Smooth muscle cell (in vitro differentiated cells): ENCODE measurements around the gene ZNF84. TPM values are rescaled to one million over a fixed set of nuclear protein-coding genes. Genes with fewer than 3 reads are reported as not detected.

Source experiments
- DNase-seq: peaks from one replicate; lab custom pipeline; 2025; ENCODE audit not compliant: unreplicated experiment; lab: John Stamatoyannopoulos, UW
- H2AFZ ChIP-seq: fragments of 200-600 bp; sonication (generic); 2 replicates; pipeline ENCODE4 v1.6.0; 2016; ENCODE audit warnings: antibody characterized with exemption, low read depth, mild to moderate bottlenecking
- H3F3A ChIP-seq: fragments of 200-600 bp; sonication (generic); 2 replicates; pipeline ENCODE4 v1.6.0; 2017; ENCODE audit warnings: antibody characterized with exemption, low read depth
- H3K27ac ChIP-seq: fragments of 200-600 bp; sonication (generic); 2 replicates; pipeline ENCODE4 v1.5.1; 2016; ENCODE audit warnings: low read depth, mild to moderate bottlenecking
- H3K27me3 ChIP-seq: fragments of 200-600 bp; sonication (generic); 2 replicates; pipeline ENCODE4 v1.6.1; 2016; ENCODE audit warnings: low read depth, mild to moderate bottlenecking
- H3K36me3 ChIP-seq: fragments of 200-600 bp; sonication (generic); 2 replicates; pipeline ENCODE4 v1.5.1; 2016; ENCODE audit warnings: low read depth
- H3K4me1 ChIP-seq: fragments of 200-600 bp; sonication (generic); 2 replicates; pipeline ENCODE4 v1.5.1; 2016; ENCODE audit warnings: low read depth
- H3K4me2 ChIP-seq: fragments of 200-600 bp; sonication (generic); 2 replicates; pipeline ENCODE4 v1.6.0; 2016; ENCODE audit warnings: mild to moderate bottlenecking
- H3K4me3 ChIP-seq: fragments of 200-600 bp; sonication (generic); 2 replicates; pipeline ENCODE4 v1.5.1; 2016; ENCODE audit warnings: mild to moderate bottlenecking
- H3K79me2 ChIP-seq: fragments of 200-600 bp; sonication (generic); 2 replicates; pipeline ENCODE4 v1.6.0; 2016; ENCODE audit warnings: low read depth, mild to moderate bottlenecking
- H3K9ac ChIP-seq: fragments of 200-600 bp; sonication (generic); 2 replicates; pipeline ENCODE4 v1.6.0; 2016; ENCODE audit warnings: low read depth
- H3K9me3 ChIP-seq: fragments of 200-600 bp; sonication (generic); replicated peaks from 2 replicates; pipeline ENCODE4 v1.5.1; 2016; ENCODE audit warnings: low read depth
- H4K20me1 ChIP-seq: fragments of 200-600 bp; sonication (generic); 2 replicates; pipeline ENCODE4 v1.6.0; 2016; ENCODE audit warnings: low read depth
- CTCF ChIP-seq: fragments of 200-600 bp; sonication (generic); IDR thresholded peaks from 2 replicates; pipeline ENCODE4 v1.5.1; 2017; ENCODE audit warnings: borderline replicate concordance, mild to moderate bottlenecking, antibody characterized with exemption; ENCODE audit not compliant: insufficient read depth, poor library complexity, severe bottlenecking
- WGBS: methylation state at CpG from one replicate; pipeline ENCODE4 v1.1.7; 2016; ENCODE audit warnings: low lambda C conversion rate; 5-methylcytosine and 5-hydroxymethylcytosine counted together
- polyA plus RNA-seq: library from polyadenylated mRNA; unstranded; fragments of >200 nt; fragmentation: Nextera tagmentation; extraction: Ambion mirVana; gene quantifications from 2 replicates; pipeline ENCODE4 v1.2.1, GENCODE V29; 2016
- total RNA-seq: library from RNA; depleted of rRNA; stranded (reverse); fragments of >200 nt; gene quantifications from 2 replicates; pipeline ENCODE4 v1.2.3, GENCODE V29; 2014

Gene ZNF84
- 28.5 and 35.9 TPM in 2 replicates for total RNA-seq
- 12.1 and 16.5 TPM in 2 replicates for polyA plus RNA-seq

GRCh38 chr12:133037207-133038005 lies at the start of gene ZNF84:
ZNF84 (plus strand) TSS chr12:133037509; CDS start chr12:133041468, 3,959 bp downstream.
- peak within 1 kb of the TSS; percentile 88 for H3K9ac ChIP-seq
- H4K20me1 ChIP-seq = no peaks in the 10 kb centered on the region
- H3K27ac ChIP-seq = peak within 1 kb of the TSS; percentile 80
- peak within 1 kb of the TSS; percentile 77 for H3K4me3 ChIP-seq
- H3K36me3 ChIP-seq = peaks cover 34% of the 10 kb centered on the region
- WGBS = 1% methylated on average over 75 of the region's 103 CpGs
- no peaks in the 10 kb centered on the region for H3K27me3 ChIP-seq
- peaks cover 34% of the 10 kb centered on the region for H3K9me3 ChIP-seq
- no peaks in the 10 kb centered on the region for H3F3A ChIP-seq
- TF ChIP-seq CTCF = no peak
- peak within 1 kb of the TSS; percentile 93 for H3K4me2 ChIP-seq
- H3K4me1 ChIP-seq = peaks cover 7% of the 10 kb centered on the region
- peak; percentile 98 for DNase-seq
- peak within 1 kb of the TSS; percentile 85 for H2AFZ ChIP-seq
- peaks cover 46% of the 10 kb centered on the region for H3K79me2 ChIP-seq

GRCh38 chr12:132998741-132999140 lies 38.6 kb upstream of the ZNF84 start:
- Histone ChIP-seq H4K20me1 (no peaks in the 10 kb centered on the region), H3K9ac (no peak overlapping the region), H3K4me2 (no peak overlapping the region), H3K4me1 (no peaks in the 10 kb centered on the region), H3K36me3 (peaks cover 34% of the 10 kb centered on the region), H3K27me3 (no peaks in the 10 kb centered on the region), H2AFZ (no peak overlapping the region), H3K27ac (no peak overlapping the region), H3K9me3 (peaks cover 55% of the 10 kb centered on the region), H3F3A (no peaks in the 10 kb centered on the region), H3K4me3 (no peak overlapping the region), H3K79me2 (peaks cover 76% of the 10 kb centered on the region)
- TF ChIP-seq CTCF = no peak
- WGBS = 56% methylated on average over 1 of the region's 1 CpG
- no peak for DNase-seq

- Histone ChIP-seq H4K20me1 (no peaks in the 10 kb centered on the region), H3K9ac (no peak overlapping the region), H3K4me1 (no peaks in the 10 kb centered on the region), H2AFZ (no peak overlapping the region), H3K79me2 (peaks cover 5% of the 10 kb centered on the region), H3K9me3 (peaks cover 62% of the 10 kb centered on the region), H3K27me3 (no peaks in the 10 kb centered on the region), H3K4me2 (no peak overlapping the region), H3F3A (no peaks in the 10 kb centered on the region), H3K27ac (no peak overlapping the region), H3K36me3 (peaks cover 72% of the 10 kb centered on the region), H3K4me3 (no peak overlapping the region)
- no peak for TF ChIP-seq CTCF
- DNase-seq = no peak
- WGBS = 100% methylated on average over 6 of the region's 6 CpGs
Measured at GRCh38 chr12:133010657-133011297, 26.5 kb upstream of the ZNF84 start.
